Activated naive CD8-positive, alpha-beta T cell treated with anti-CD3 and anti-CD28 coated beads, Interleukin-2, amount 10 ng/mL, durations not matched to agents 7 days and 5 days (primary cell): ENCODE measurements around the gene GOLPH3L. TPM values are rescaled to one million over a fixed set of nuclear protein-coding genes. Genes with fewer than 3 reads are reported as not detected.
"Not testable (repeated sequence)": the region's sequence is repeated elsewhere in the genome, so short reads cannot be mapped to it uniquely, and the experiment has no call there.

Experiments used
- ATAC-seq: fragments of 150-1000 bp; cut with Tn5 transposase; one replicate; pipeline ENCODE4 v1.10.0; 2021; ENCODE audit warnings: low read depth, moderate library complexity
- POLR2A ChIA-PET: fragments of 350-600 bp; sonication (Branson Sonifier 250); formaldehyde crosslinking; loops from one replicate; lab custom pipeline; 2021; ENCODE audit warnings: antibody characterized with exemption; lab: Charles Lee
- DNase-seq: peaks from one replicate; pipeline ENCODE4 v3.0.0; 2021
- H3K27ac Mint-ChIP-seq: one replicate; pipeline ENCODE4 v1.8.0; 2022; ENCODE audit warnings: mild to moderate bottlenecking, mixed read lengths
- H3K27me3 Mint-ChIP-seq: one replicate; pipeline ENCODE4 v1.8.0; 2022; ENCODE audit warnings: mild to moderate bottlenecking, moderate library complexity, mixed read lengths
- H3K36me3 Mint-ChIP-seq: one replicate; pipeline ENCODE4 v1.8.0; 2021; ENCODE audit warnings: mild to moderate bottlenecking, mixed read lengths
- H3K4me1 Mint-ChIP-seq: one replicate; pipeline ENCODE4 v1.8.0; 2021; ENCODE audit warnings: mixed read lengths
- H3K4me3 Mint-ChIP-seq: one replicate; pipeline ENCODE4 v1.8.0; 2022; ENCODE audit warnings: mild to moderate bottlenecking, moderate library complexity, mixed read lengths
- H3K9me3 Mint-ChIP-seq: one replicate; pipeline ENCODE4 v1.8.0; 2021; ENCODE audit warnings: mixed read lengths
- total RNA-seq, 2 experiments: library from RNA; stranded (reverse); gene quantifications; one replicate each; pipeline ENCODE4 v1.2.3, GENCODE V29; 2021

GOLPH3L gene
- total RNA-seq, 2 experiments from 2014 or later, result 22.2 to 22.6 TPM

GRCh38 chr1:150642296-150642695 lies 54.7 kb downstream of the GOLPH3L start:
- DNase-seq (no peak), ATAC-seq (no peak)
- no peak overlapping the region for H3K27ac Mint-ChIP-seq
- POLR2A ChIA-PET, result no interaction called here
- no peaks in the 10 kb centered on the region for H3K9me3 Mint-ChIP-seq
- H3K4me1 Mint-ChIP-seq, result no peaks in the 10 kb centered on the region
- H3K27me3 Mint-ChIP-seq, result no peaks in the 10 kb centered on the region
- no peaks in the 10 kb centered on the region for H3K36me3 Mint-ChIP-seq
- no peak overlapping the region for H3K4me3 Mint-ChIP-seq

- ATAC-seq, POLR2A ChIA-PET, H3K36me3 Mint-ChIP-seq, H3K4me3 Mint-ChIP-seq, H3K9me3 Mint-ChIP-seq, DNase-seq, H3K4me1 Mint-ChIP-seq, H3K27me3 Mint-ChIP-seq, H3K27ac Mint-ChIP-seq: not testable (repeated sequence)
Measured at GRCh38 chr1:150641126-150641815, 55.7 kb downstream of the GOLPH3L start.

- POLR2A ChIA-PET, result interaction anchor here (1.2 kb wide), 1 partner anchor 59 kb away, joined by 3 read pairs; the partner anchor contains the start of gene MCL1
Measured at GRCh38 chr1:150638430-150638829, 58.5 kb downstream of the GOLPH3L start.

GRCh38 chr1:150634839-150635622 lies 61.9 kb downstream of the GOLPH3L start:
- POLR2A ChIA-PET, H3K27me3 Mint-ChIP-seq, DNase-seq, ATAC-seq, H3K4me1 Mint-ChIP-seq, H3K9me3 Mint-ChIP-seq, H3K36me3 Mint-ChIP-seq, H3K4me3 Mint-ChIP-seq, H3K27ac Mint-ChIP-seq: not testable (repeated sequence)

More at GRCh38 chr1:150638430-150638829, 58.5 kb downstream of the GOLPH3L start:
- ATAC-seq, H3K36me3 Mint-ChIP-seq, H3K9me3 Mint-ChIP-seq, H3K27me3 Mint-ChIP-seq, H3K27ac Mint-ChIP-seq, DNase-seq, H3K4me1 Mint-ChIP-seq, H3K4me3 Mint-ChIP-seq: not testable (repeated sequence)

GRCh38 chr1:150629115-150629928 lies 67.6 kb downstream of the GOLPH3L start, which contains the start of gene ENSA:
ENSA (minus strand) TSS chr1:150629612; CDS start chr1:150629470, 142 bp downstream.
- Mint-ChIP-seq H3K4me1 (peaks cover 31% of the 10 kb centered on the region), H3K4me3 (no peak within 1 kb of the TSS), H3K27ac (no peak within 1 kb of the TSS), H3K9me3 (no peaks in the 10 kb centered on the region), H3K36me3 (peaks cover 29% of the 10 kb centered on the region), H3K27me3 (no peaks in the 10 kb centered on the region)
- peak; percentile 91 for ATAC-seq
- peak; percentile 91 for DNase-seq
- POLR2A ChIA-PET, result interaction anchor here (0.5 to 5.2 kb wide), 24 partner anchors 8 to 376 kb away, joined by 3 to 76 read pairs (median 4); partner anchors contain the start of genes CERS2, GOLPH3L, MCL1 and SETDB1

- Mint-ChIP-seq H3K9me3 (no peaks in the 10 kb centered on the region), H3K27ac (no peak overlapping the region), H3K4me3 (no peak overlapping the region), H3K4me1 (peaks cover 34% of the 10 kb centered on the region), H3K36me3 (peaks cover 29% of the 10 kb centered on the region), H3K27me3 (no peaks in the 10 kb centered on the region)
- DNase-seq, result no peak
- ATAC-seq, result no peak
- POLR2A ChIA-PET, result interaction anchor here (0.6 to 5.2 kb wide), 15 partner anchors 8 to 377 kb away, joined by 3 to 76 read pairs (median 5); partner anchors contain the start of genes GOLPH3L and MCL1
Measured at GRCh38 chr1:150628766-150629114, 68.2 kb downstream of the GOLPH3L start.

- Mint-ChIP-seq H3K9me3 (no peaks in the 10 kb centered on the region), H3K27me3 (no peaks in the 10 kb centered on the region), H3K36me3 (peaks cover 33% of the 10 kb centered on the region), H3K27ac (peak overlapping the region; percentile 26), H3K4me3 (no peak overlapping the region), H3K4me1 (peaks cover 36% of the 10 kb centered on the region)
- POLR2A ChIA-PET, result interaction anchor here (0.6 to 5.2 kb wide), 11 partner anchors 10 to 378 kb away, joined by 3 to 76 read pairs (median 4); partner anchors contain the start of genes FALEC, GOLPH3L and MCL1
- DNase-seq, result no peak
- no peak for ATAC-seq
Measured at GRCh38 chr1:150627826-150628410, 69.0 kb downstream of the GOLPH3L start.

- no peaks in the 10 kb centered on the region for H3K9me3 Mint-ChIP-seq
- H3K27ac Mint-ChIP-seq, result no peak overlapping the region
- H3K4me1 Mint-ChIP-seq, result peaks cover 46% of the 10 kb centered on the region
- no peaks in the 10 kb centered on the region for H3K27me3 Mint-ChIP-seq
- H3K4me3 Mint-ChIP-seq, result no peak overlapping the region
- DNase-seq (no peak), ATAC-seq (no peak)
- H3K36me3 Mint-ChIP-seq, result peaks cover 34% of the 10 kb centered on the region
- POLR2A ChIA-PET, result interaction anchor here (0.7 to 5.2 kb wide), 3 partner anchors 11 to 48 kb away, joined by 3 to 76 read pairs (median 23); partner anchors contain the start of gene MCL1
Measured at GRCh38 chr1:150626150-150626549, 70.8 kb downstream of the GOLPH3L start.

GRCh38 chr1:150624546-150624945 lies 72.4 kb downstream of the GOLPH3L start:
- H3K4me3 Mint-ChIP-seq, result not testable (repeated sequence)
- peaks cover 37% of the 10 kb centered on the region for H3K36me3 Mint-ChIP-seq
- POLR2A ChIA-PET, result interaction anchor here (0.7 to 6.8 kb wide), 2 partner anchors 46 to 63 kb away, joined by 3 to 71 read pairs; no protein-coding TSS in a partner anchor

GRCh38 chr1:150624134-150624533 lies 72.8 kb downstream of the GOLPH3L start:
- Mint-ChIP-seq H3K27ac (peak overlapping the region; percentile 70), H3K36me3 (peaks cover 41% of the 10 kb centered on the region), H3K4me1 (peaks cover 41% of the 10 kb centered on the region)
- ATAC-seq, H3K27me3 Mint-ChIP-seq, H3K9me3 Mint-ChIP-seq, H3K4me3 Mint-ChIP-seq, DNase-seq: not testable (repeated sequence)
- POLR2A ChIA-PET, result interaction anchor here (0.7 to 6.8 kb wide), 2 partner anchors 46 to 62 kb away, joined by 3 to 71 read pairs; no protein-coding TSS in a partner anchor

More at GRCh38 chr1:150624546-150624945, 72.4 kb downstream of the GOLPH3L start:
- H3K9me3 Mint-ChIP-seq, H3K27me3 Mint-ChIP-seq, ATAC-seq, DNase-seq, H3K27ac Mint-ChIP-seq: not testable (repeated sequence)
- H3K4me1 Mint-ChIP-seq, result peaks cover 41% of the 10 kb centered on the region

GRCh38 chr1:150622303-150622975 lies 74.5 kb downstream of the GOLPH3L start:
- POLR2A ChIA-PET, result interaction anchor here (0.5 to 6.8 kb wide), 5 partner anchors 13 to 61 kb away, joined by 3 to 71 read pairs (median 6); no protein-coding TSS in a partner anchor
- Mint-ChIP-seq H3K36me3 (peaks cover 41% of the 10 kb centered on the region), H3K4me1 (peaks cover 33% of the 10 kb centered on the region), H3K9me3 (no peaks in the 10 kb centered on the region), H3K27ac (peak overlapping the region; percentile 81), H3K27me3 (no peaks in the 10 kb centered on the region), H3K4me3 (no peak overlapping the region)
- ATAC-seq (no peak), DNase-seq (no peak)
